HepG2 (cell line): Measurements from ENCODE around the gene KIF26B.

ENCODE experiments used
- CTCF ChIP-seq: sonication (generic); formaldehyde crosslinking; IDR thresholded peaks from 2 replicates; pipeline ENCODE4 v1.5.0; 2020; ENCODE audit warnings: mild to moderate bottlenecking, missing genetic modification reagents, moderate library complexity
- EZH2 ChIP-seq: conservative IDR thresholded peaks from 2 replicates; pipeline ENCODE4 v1.6.1; 2012; ENCODE audit warnings: mild to moderate bottlenecking, low read depth, low read length, moderate library complexity
- KLF16 ChIP-seq, 2 experiments: sonication (generic) in 1 of 2; formaldehyde crosslinking in 1 of 2; IDR thresholded peaks; 2 replicates each; pipeline versions ENCODE4 v1.6.1 to v1.8.0; 2016 to 2023; ENCODE audit warnings: missing genetic modification reagents in 2 of 2, missing compliant biosample characterization in 1 of 2
- NFE2 ChIP-seq: sonication (generic); formaldehyde crosslinking; IDR thresholded peaks from 2 replicates; pipeline ENCODE4 v1.4.0; 2020; ENCODE audit warnings: missing genetic modification reagents
- POLR2A ChIP-seq, 2 experiments: IDR thresholded peaks; 2 replicates each; pipeline ENCODE4 v1.6.1; 2011; ENCODE audit warnings: low read depth in 2 of 2, low read length in 2 of 2, mild to moderate bottlenecking in 1 of 2, moderate library complexity in 1 of 2; ENCODE audit not compliant: insufficient read depth in 1 of 2
- RAD21 ChIP-seq: fragments of 450-650 bp; formaldehyde crosslinking; IDR thresholded peaks from 2 replicates; pipeline ENCODE4 v1.5.0; 2020; ENCODE audit warnings: mild to moderate bottlenecking
- TAF1 ChIP-seq: sonication (generic); formaldehyde crosslinking; IDR thresholded peaks from 2 replicates; pipeline ENCODE4 v1.4.0; 2020; ENCODE audit warnings: missing genetic modification reagents
- ZBTB33 ChIP-seq: sonication (generic); formaldehyde crosslinking; IDR thresholded peaks from 2 replicates; pipeline ENCODE4 v1.4.0; 2020; ENCODE audit warnings: missing genetic modification reagents

- TF ChIP-seq TAF1 (CRISPR knock-in tag) (no peak), POLR2A (IDR thresholded peaks at IDR 0.05; ENCODE audit: insufficient read depth in 1 of 2, low read depth in 2 of 2, low read length in 2 of 2) (no peak), RAD21 (no peak), EZH2 (no peak), NFE2 (no peak), ZBTB33 (no peak), CTCF (no peak), KLF16 (CRISPR knock-in tag; IDR thresholded peaks at IDR 0.05) (no peak)
Observed at GRCh38 chr1:245444945-245445344, 290.2 kb downstream of the KIF26B start.
